Measurements from ENCODE around the gene SPOCK2.
"Not testable (repeated sequence)": the region's sequence is repeated elsewhere in the genome, so short reads cannot be mapped to it uniquely, and the experiment has no call there.

GRCh38 chr10:72108004-72108370 is 19.6 kb upstream of the SPOCK2 start:
- TF ChIP-seq, protein P1, sequence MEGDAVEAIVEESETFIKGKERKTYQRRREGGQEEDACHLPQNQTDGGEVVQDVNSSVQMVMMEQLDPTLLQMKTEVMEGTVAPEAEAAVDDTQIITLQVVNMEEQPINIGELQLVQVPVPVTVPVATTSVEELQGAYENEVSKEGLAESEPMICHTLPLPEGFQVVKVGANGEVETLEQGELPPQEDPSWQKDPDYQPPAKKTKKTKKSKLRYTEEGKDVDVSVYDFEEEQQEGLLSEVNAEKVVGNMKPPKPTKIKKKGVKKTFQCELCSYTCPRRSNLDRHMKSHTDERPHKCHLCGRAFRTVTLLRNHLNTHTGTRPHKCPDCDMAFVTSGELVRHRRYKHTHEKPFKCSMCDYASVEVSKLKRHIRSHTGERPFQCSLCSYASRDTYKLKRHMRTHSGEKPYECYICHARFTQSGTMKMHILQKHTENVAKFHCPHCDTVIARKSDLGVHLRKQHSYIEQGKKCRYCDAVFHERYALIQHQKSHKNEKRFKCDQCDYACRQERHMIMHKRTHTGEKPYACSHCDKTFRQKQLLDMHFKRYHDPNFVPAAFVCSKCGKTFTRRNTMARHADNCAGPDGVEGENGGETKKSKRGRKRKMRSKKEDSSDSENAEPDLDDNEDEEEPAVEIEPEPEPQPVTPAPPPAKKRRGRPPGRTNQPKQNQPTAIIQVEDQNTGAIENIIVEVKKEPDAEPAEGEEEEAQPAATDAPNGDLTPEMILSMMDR (optimal IDR thresholded peaks at IDR 0.05 in 1 of 3, IDR thresholded peaks at IDR 0.05 in 1 of 3, conservative IDR thresholded peaks at IDR 0.05 in 1 of 3; ENCODE audit: extremely low read depth in 1 of 3, insufficient read depth in 2 of 3, low read length in 3 of 3): not testable (repeated sequence)
- TF ChIP-seq EZH2 (IDR thresholded peaks at IDR 0.05; ENCODE audit: low read length): not testable (repeated sequence)
